Skeletal muscle satellite cell (primary cell): ENCODE results near the gene PPP1R9A.

Experiments used
- H3K27me3 ChIP-seq: 2 replicates; pipeline ENCODE4 v1.7.0; 2013; ENCODE audit warnings: low read length; ENCODE audit not compliant: control insufficient read depth, insufficient read depth
- H3K36me3 ChIP-seq: 2 replicates; pipeline ENCODE4 v1.7.0; 2013; ENCODE audit warnings: mild to moderate bottlenecking, control low read depth, low read length; ENCODE audit not compliant: insufficient read depth
- H3K4me1 ChIP-seq: 2 replicates; pipeline ENCODE4 v1.7.0; 2013; ENCODE audit warnings: low read length; ENCODE audit not compliant: control insufficient read depth, insufficient read depth
- H3K4me2 ChIP-seq: 2 replicates; pipeline ENCODE4 v1.7.0; 2013; ENCODE audit warnings: mild to moderate bottlenecking, low read length
- H3K4me3 ChIP-seq: 2 replicates; pipeline ENCODE4 v1.7.0; 2013; ENCODE audit warnings: low read length
- H3K9ac ChIP-seq: 2 replicates; pipeline ENCODE4 v1.7.0; 2013; ENCODE audit warnings: mild to moderate bottlenecking, low read depth, low read length, moderate library complexity
- H3K9me3 ChIP-seq: replicated peaks from 2 replicates; pipeline ENCODE4 v1.7.0; 2013; ENCODE audit warnings: mild to moderate bottlenecking, control low read depth, low read length

The PPP1R9A gene

DNA sequence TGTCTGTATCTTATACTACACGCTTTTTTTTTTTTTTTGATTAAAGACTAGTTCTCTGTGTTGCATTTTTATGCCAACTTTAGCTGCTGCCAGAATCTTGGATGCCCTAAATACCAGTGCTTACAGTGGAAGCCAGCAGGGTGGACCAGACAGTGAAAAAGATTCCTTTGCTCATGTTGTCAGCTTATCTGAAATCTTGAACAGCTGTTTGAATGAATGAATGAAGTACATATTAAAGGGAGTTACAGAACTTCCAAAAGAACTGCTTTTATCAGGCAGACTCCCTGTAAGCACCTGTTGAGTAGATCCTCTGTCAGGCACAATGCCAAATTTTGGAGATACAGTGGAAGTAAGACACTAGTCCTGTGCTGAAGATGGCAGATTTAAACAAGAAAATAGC, 184.9 kb downstream of the PPP1R9A start:
- Histone ChIP-seq H3K27me3 (no peaks in the 10 kb centered on the region), H3K4me1 (no peaks in the 10 kb centered on the region), H3K4me3 (no peak overlapping the region), H3K4me2 (no peak overlapping the region), H3K9me3 (no peaks in the 10 kb centered on the region), H3K36me3 (no peaks in the 10 kb centered on the region), H3K9ac (no peak overlapping the region)

DNA sequence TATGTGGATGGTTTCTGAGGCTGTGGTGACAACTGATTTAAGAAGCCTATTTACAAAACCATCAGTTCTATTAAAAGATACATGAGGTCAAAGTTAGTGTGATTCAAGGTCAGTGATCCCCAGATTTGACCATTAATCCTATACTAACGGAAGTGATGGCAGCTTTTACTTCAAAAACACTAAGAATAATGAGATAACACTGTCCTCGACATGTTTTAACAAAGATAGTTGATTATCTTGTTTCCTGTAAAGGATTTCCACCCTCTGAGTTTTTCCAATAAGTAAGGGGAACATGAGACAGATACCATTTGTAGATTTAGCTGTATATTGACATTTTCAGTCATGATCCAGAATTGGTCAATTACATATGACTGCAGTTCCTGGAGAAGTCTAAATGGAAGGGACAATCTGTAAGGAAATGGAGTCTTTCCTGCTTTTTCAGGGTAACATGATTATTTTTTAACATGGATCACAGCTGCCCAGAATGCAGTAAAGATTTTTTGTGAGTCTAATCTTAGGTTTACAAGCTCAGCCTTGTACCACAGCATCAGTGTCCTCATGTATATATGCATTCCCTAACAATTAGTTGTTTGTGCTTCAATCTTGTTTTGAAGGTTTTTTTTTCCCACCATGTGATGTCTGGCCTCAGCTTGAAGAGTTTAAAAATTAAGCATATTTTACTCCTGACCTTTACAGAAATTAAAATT, 188.0 kb downstream of the PPP1R9A start:
- no peaks in the 10 kb centered on the region for H3K27me3 ChIP-seq
- H3K4me2 ChIP-seq = no peak overlapping the region
- H3K4me3 ChIP-seq = no peak overlapping the region
- no peak overlapping the region for H3K9ac ChIP-seq
- H3K9me3 ChIP-seq = no peaks in the 10 kb centered on the region
- no peaks in the 10 kb centered on the region for H3K4me1 ChIP-seq
- no peaks in the 10 kb centered on the region for H3K36me3 ChIP-seq

DNA sequence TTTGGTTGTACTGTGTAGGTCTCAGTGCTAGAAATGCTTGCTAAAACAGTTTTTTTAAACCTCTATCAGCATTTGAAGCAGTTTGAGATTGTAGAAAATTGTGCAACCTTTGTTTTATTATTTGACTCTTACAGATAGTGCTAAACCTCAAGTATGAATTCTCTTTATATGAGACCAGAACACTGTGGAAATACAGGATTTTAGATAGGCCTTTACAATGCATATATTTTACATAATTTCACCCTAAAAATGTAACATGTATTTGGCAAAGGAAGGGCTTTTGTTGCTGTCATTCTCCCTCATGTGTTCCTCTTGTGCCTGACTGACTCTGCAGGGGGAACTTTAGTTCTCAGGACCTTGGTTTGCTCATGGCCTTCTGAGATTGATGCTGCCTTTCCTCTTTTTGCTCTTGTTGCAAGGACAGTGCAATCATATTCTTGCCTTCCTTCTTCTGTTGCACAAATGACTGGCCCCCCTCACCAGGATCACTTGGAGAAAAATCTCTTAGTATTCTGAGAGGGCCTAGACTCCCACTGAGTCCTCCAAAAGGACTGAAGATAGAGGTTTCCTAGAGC, 188.7 kb downstream of the PPP1R9A start:
- H3K36me3 ChIP-seq = no peaks in the 10 kb centered on the region
- no peaks in the 10 kb centered on the region for H3K9me3 ChIP-seq
- H3K4me3 ChIP-seq = no peak overlapping the region
- H3K4me1 ChIP-seq = no peaks in the 10 kb centered on the region
- H3K9ac ChIP-seq = no peak overlapping the region
- H3K4me2 ChIP-seq = no peak overlapping the region
- no peaks in the 10 kb centered on the region for H3K27me3 ChIP-seq

DNA sequence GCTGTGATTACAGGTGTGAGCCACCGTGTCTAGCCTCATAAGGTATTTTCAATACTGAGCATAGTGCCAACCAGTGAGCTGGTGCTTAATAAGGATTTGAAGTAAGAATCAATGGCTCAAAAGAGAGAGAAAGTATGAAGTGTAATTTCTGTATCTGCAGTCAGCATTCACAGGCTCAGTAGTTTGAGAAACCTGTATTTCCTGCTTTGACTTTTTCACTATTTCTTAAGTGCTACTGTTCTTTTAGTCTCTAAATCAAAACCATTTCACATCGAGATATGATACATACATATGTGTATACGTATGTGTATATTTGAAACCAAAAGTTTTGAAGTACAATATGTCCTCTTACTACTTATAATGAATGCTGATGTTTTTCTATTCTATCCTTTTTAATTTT, 189.9 kb downstream of the PPP1R9A start:
- Histone ChIP-seq H3K27me3 (no peaks in the 10 kb centered on the region), H3K9me3 (no peaks in the 10 kb centered on the region), H3K9ac (no peak overlapping the region), H3K4me2 (no peak overlapping the region), H3K36me3 (no peaks in the 10 kb centered on the region), H3K4me3 (no peak overlapping the region), H3K4me1 (peaks cover under 1% of the 10 kb centered on the region)

DNA sequence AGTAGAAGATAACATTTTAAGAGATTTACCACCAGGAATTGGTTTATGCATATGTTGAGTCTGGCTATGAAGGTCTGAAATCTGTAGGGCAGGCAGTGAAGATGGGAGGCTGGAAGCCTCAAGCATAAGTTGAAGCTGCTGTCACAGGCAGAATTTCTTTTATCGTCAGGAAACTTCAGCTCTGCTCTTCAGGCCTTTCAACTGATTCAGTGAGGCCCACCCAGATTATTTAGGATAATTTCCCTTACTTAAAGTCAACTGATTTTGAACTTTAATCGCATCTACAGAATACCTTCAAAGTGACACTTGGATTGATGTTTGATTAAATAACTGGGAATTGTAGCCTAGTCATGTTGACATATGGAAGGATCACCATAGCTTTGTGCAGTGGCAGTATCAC, 190.5 kb downstream of the PPP1R9A start:
- H3K4me1 ChIP-seq = peaks cover 6% of the 10 kb centered on the region
- no peaks in the 10 kb centered on the region for H3K9me3 ChIP-seq
- no peaks in the 10 kb centered on the region for H3K36me3 ChIP-seq
- no peak overlapping the region for H3K4me2 ChIP-seq
- no peak overlapping the region for H3K9ac ChIP-seq
- H3K27me3 ChIP-seq = no peaks in the 10 kb centered on the region
- no peak overlapping the region for H3K4me3 ChIP-seq

DNA sequence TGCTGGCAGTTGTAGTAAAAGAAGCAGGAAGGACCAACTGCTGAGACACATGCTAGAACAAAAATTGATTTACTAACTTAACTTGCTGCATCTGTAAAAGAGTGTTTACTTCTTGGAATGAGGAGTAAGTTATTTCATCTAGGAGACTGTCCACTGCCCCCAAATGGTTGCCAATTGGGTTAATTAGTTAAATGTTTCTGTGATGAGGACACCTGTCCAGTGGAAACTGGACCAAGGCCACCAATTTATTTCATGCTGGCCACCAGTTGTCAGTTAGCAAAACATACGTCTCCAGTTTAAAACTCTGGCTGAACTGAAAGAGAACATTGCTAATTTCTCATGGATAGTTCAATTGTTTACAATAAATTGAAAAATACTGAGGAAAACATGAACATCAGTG, 191.7 kb downstream of the PPP1R9A start:
- H3K4me2 ChIP-seq = no peak overlapping the region
- H3K9ac ChIP-seq = no peak overlapping the region
- H3K36me3 ChIP-seq = no peaks in the 10 kb centered on the region
- peaks cover 7% of the 10 kb centered on the region for H3K4me1 ChIP-seq
- H3K9me3 ChIP-seq = no peaks in the 10 kb centered on the region
- H3K27me3 ChIP-seq = no peaks in the 10 kb centered on the region
- H3K4me3 ChIP-seq = no peak overlapping the region

DNA sequence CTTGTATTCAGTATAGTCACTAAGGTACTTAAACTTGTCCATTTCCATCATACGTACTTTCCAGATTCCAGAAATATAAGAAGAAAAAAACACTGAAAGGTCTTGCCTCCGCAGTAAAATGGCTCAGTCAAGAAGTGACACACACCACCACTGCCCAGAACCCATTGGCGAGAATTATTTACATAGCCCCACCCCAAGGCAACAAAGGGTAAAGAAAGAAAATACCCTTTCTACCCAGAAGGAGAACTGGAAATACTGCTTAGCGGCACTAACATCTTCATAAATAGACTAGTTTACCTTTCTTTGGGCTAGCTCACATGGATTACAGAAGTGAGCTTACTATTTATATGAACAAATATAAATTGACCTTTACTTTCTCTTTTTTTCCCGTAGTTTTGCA, 194.0 kb downstream of the PPP1R9A start:
- Histone ChIP-seq H3K4me1 (peaks cover 7% of the 10 kb centered on the region), H3K36me3 (no peaks in the 10 kb centered on the region), H3K27me3 (no peaks in the 10 kb centered on the region), H3K4me3 (no peak overlapping the region), H3K9ac (no peak overlapping the region), H3K9me3 (no peaks in the 10 kb centered on the region), H3K4me2 (no peak overlapping the region)

DNA sequence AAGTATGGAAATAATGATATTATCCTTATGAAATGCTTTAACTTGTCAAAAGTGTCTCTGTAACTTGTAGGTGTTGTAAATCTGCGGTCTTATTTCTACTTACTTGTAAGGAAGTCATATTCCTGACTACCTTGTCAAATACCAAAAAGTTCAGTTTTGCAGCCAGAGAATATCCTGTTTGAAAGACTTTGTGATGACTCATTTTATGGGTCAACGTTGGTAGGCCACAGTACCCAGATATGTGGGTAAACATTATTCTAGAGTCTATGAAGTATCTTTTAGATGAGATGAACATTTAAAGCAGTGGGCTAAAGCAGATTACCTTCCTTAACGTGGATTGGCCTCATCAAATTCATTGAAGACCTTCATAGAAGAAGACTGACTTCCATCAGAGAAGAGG, 195.3 kb downstream of the PPP1R9A start:
- Histone ChIP-seq H3K27me3 (no peaks in the 10 kb centered on the region), H3K4me1 (peaks cover 7% of the 10 kb centered on the region), H3K4me3 (no peak overlapping the region), H3K36me3 (no peaks in the 10 kb centered on the region), H3K4me2 (no peak overlapping the region), H3K9ac (no peak overlapping the region), H3K9me3 (no peaks in the 10 kb centered on the region)

DNA sequence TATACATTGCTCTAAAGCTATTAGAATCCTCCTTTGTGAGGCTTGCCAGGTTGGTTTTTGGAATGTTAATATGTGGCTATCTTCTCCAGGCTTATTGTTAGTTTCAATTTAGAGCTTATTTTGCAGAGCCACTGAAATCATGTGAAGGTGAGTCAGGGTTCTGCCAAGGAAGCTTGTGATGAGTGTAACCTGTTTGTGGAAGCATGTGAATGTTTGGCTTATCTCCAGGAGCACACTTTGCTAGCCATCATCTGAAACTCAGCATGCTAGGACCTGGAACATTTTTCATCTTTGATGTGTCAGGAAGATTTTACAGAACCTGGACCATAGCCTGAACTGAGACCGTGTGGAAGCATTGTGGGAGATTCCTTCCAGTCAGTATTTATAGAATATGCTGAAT, 197.3 kb downstream of the PPP1R9A start:
- H3K9me3 ChIP-seq = no peaks in the 10 kb centered on the region
- H3K36me3 ChIP-seq = no peaks in the 10 kb centered on the region
- peaks cover 7% of the 10 kb centered on the region for H3K4me1 ChIP-seq
- H3K4me2 ChIP-seq = no peak overlapping the region
- no peak overlapping the region for H3K4me3 ChIP-seq
- H3K27me3 ChIP-seq = no peaks in the 10 kb centered on the region
- no peak overlapping the region for H3K9ac ChIP-seq

DNA sequence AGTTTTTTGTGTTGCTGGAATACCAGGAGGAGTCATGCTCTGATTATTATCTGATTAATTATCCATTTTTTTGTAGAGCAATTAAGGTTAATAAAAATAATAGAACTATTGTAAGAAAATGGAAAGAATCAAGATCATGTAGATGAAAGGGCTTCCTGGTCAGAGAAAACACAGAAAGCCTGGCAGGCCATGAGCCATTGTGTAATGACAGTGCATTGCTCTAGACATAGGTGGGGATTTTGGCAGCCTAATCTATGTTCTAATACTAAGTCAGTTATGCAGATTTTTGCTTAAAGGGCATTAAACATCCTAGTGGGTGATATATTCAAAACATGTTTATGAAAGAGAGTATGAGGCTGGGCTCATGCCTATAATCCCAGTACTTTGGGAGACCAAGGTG, 198.2 kb downstream of the PPP1R9A start:
- Histone ChIP-seq H3K4me3 (no peak overlapping the region), H3K27me3 (no peaks in the 10 kb centered on the region), H3K36me3 (no peaks in the 10 kb centered on the region), H3K9ac (no peak overlapping the region), H3K4me1 (peaks cover 7% of the 10 kb centered on the region), H3K4me2 (no peak overlapping the region), H3K9me3 (no peaks in the 10 kb centered on the region)

DNA sequence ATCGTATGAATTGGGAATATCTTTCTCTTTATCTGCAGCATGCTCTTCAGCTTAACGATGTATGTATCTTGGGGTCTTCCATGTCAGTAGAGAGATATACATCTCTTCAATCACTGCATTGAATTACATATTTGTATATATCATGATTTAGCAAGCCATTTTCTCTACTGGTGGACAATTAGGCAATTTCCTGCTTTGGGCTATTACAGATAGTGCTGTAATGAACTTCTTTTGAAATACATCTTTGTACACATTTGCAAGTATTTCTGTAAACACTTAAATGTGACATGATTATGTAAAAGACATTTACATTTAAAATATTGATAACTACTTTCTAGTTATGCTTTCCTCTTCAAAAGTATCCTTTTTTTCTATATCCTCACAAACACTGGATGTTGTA, 199.0 kb downstream of the PPP1R9A start:
- no peaks in the 10 kb centered on the region for H3K36me3 ChIP-seq
- no peaks in the 10 kb centered on the region for H3K27me3 ChIP-seq
- peaks cover 7% of the 10 kb centered on the region for H3K4me1 ChIP-seq
- H3K9me3 ChIP-seq = no peaks in the 10 kb centered on the region
- no peak overlapping the region for H3K9ac ChIP-seq
- H3K4me3 ChIP-seq = no peak overlapping the region
- H3K4me2 ChIP-seq = no peak overlapping the region

DNA sequence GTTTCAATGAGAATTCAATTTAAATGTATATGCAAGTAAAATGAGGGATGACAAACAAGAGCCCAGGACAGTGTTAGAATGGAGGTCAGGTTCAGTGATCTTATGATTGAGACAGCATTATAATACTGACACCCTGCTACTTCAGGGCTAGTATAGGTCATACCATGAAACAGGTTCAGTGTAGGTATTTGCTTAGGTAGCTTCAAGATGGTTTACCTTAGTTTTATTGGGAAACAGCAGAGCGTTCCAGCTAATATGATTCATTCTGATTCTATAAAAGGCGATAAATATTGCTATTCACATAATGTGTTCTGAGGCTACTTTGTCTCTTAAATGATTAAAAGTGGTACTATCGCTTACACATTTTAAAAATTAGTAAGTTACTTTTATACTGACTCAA, 203.3 kb downstream of the PPP1R9A start:
- no peaks in the 10 kb centered on the region for H3K36me3 ChIP-seq
- H3K9ac ChIP-seq = no peak overlapping the region
- H3K27me3 ChIP-seq = no peaks in the 10 kb centered on the region
- no peak overlapping the region for H3K4me2 ChIP-seq
- H3K4me3 ChIP-seq = no peak overlapping the region
- no peaks in the 10 kb centered on the region for H3K4me1 ChIP-seq
- H3K9me3 ChIP-seq = no peaks in the 10 kb centered on the region
